ENCODE data around the gene MAP2K4.
"Not testable (repeated sequence)": the region's sequence is repeated elsewhere in the genome, so short reads cannot be mapped to it uniquely, and the experiment has no call there.

MAP2K4 gene

GRCh38 chr17:12127667-12128066, 107.0 kb downstream of the MAP2K4 start:
- H3K9me3 Mint-ChIP-seq = no peaks in the 10 kb centered on the region
- H3K36me3 Mint-ChIP-seq (ENCODE audit: low read depth) = peaks cover 49% of the 10 kb centered on the region
- no peak overlapping the region for H3K4me3 Mint-ChIP-seq
- H3K4me1 Mint-ChIP-seq (ENCODE audit: low read depth) = no peaks in the 10 kb centered on the region
- H3K27me3 Mint-ChIP-seq (ENCODE audit: low read depth) = no peaks in the 10 kb centered on the region
- no peak overlapping the region for H3K27ac Mint-ChIP-seq

DNA sequence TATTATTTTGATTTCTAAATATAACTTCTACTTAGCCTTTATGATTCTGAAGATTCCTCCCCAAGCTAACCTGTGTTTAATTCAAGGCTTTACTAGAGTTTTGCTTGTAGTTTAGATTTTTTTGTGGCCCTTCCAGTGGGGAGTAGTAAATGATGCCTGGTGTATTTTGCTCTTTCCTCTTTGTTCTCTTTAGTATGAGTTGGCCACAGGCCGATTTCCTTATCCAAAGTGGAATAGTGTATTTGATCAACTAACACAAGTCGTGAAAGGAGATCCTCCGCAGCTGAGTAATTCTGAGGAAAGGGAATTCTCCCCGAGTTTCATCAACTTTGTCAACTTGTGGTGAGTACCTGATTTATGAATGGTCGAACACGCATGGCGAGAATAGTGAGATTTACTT, 108.3 kb downstream of the MAP2K4 start:
- Mint-ChIP-seq H3K4me1 (ENCODE audit: low read depth) (no peaks in the 10 kb centered on the region), H3K4me3 (no peak overlapping the region), H3K27ac (no peak overlapping the region), H3K27me3 (ENCODE audit: low read depth) (no peaks in the 10 kb centered on the region), H3K9me3 (no peaks in the 10 kb centered on the region), H3K36me3 (ENCODE audit: low read depth) (peaks cover 52% of the 10 kb centered on the region)

- no peaks in the 10 kb centered on the region for H3K27me3 Mint-ChIP-seq (ENCODE audit: low read depth)
- H3K9me3 Mint-ChIP-seq = peaks cover 15% of the 10 kb centered on the region
- H3K4me1 Mint-ChIP-seq (ENCODE audit: low read depth) = no peaks in the 10 kb centered on the region
- H3K4me3 Mint-ChIP-seq = no peak overlapping the region
- H3K27ac Mint-ChIP-seq = no peak overlapping the region
- H3K36me3 Mint-ChIP-seq (ENCODE audit: low read depth) = peaks cover 51% of the 10 kb centered on the region
Observed at GRCh38 chr17:12133183-12133582, 112.5 kb downstream of the MAP2K4 start.

GRCh38 chr17:12134101-12134500, 113.4 kb downstream of the MAP2K4 start:
- no peaks in the 10 kb centered on the region for H3K4me1 Mint-ChIP-seq (ENCODE audit: low read depth)
- H3K36me3 Mint-ChIP-seq (ENCODE audit: low read depth) = peaks cover 52% of the 10 kb centered on the region

GRCh38 chr17:12134587-12134986, 113.9 kb downstream of the MAP2K4 start:
- no peaks in the 10 kb centered on the region for H3K4me1 Mint-ChIP-seq (ENCODE audit: low read depth)
- no peaks in the 10 kb centered on the region for H3K27me3 Mint-ChIP-seq (ENCODE audit: low read depth)
- peaks cover 15% of the 10 kb centered on the region for H3K9me3 Mint-ChIP-seq
- no peak overlapping the region for H3K27ac Mint-ChIP-seq
- peaks cover 47% of the 10 kb centered on the region for H3K36me3 Mint-ChIP-seq (ENCODE audit: low read depth)
- H3K4me3 Mint-ChIP-seq = no peak overlapping the region

More at GRCh38 chr17:12134101-12134500, 113.4 kb downstream of the MAP2K4 start:
- Mint-ChIP-seq H3K9me3 (peaks cover 15% of the 10 kb centered on the region), H3K27ac (no peak overlapping the region), H3K27me3 (ENCODE audit: low read depth) (no peaks in the 10 kb centered on the region), H3K4me3 (no peak overlapping the region)

DNA sequence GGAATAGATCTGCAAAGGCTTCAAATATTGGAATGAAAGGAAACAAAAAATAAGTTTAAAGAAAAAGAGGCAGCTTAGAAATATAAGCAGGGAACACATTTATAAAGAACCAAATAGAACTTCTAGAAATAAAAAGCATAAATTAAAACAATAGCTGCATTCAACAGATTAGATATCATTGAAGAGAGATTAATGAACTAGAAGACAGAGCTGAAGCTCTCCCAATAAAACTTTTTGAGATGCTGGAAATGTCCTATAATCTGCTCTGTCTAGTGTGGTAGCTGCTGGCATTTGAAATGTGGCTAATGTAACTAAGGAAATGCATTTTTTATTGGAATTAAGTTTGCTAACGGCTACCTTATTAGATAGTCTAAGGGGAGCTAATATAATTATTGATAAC, 115.6 kb downstream of the MAP2K4 start:
- peaks cover 15% of the 10 kb centered on the region for H3K9me3 Mint-ChIP-seq
- H3K36me3 Mint-ChIP-seq (ENCODE audit: low read depth) = peaks cover 53% of the 10 kb centered on the region
- no peaks in the 10 kb centered on the region for H3K4me1 Mint-ChIP-seq (ENCODE audit: low read depth)
- no peak overlapping the region for H3K4me3 Mint-ChIP-seq
- no peaks in the 10 kb centered on the region for H3K27me3 Mint-ChIP-seq (ENCODE audit: low read depth)
- H3K27ac Mint-ChIP-seq = no peak overlapping the region

DNA sequence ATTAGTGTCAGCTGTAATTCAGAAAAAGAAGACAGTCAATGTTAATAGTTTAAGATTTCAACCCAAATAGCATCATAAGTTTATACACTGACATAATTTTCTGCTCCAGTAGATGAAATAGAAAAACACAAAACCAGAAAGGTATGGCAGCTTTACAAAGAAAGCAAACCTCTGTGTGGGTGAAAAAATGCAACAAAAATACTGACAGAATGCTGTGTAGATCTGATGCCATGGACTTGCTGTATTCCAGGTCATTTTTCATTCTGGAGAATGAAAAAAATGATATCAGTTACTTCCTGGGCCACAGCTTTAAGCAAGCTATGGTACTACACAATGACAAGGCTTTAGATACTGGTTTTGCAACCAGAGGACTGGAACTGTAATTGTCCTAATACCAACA, 116.0 kb downstream of the MAP2K4 start:
- Mint-ChIP-seq H3K27me3 (ENCODE audit: low read depth) (no peaks in the 10 kb centered on the region), H3K27ac (no peak overlapping the region), H3K36me3 (ENCODE audit: low read depth) (peaks cover 53% of the 10 kb centered on the region)

DNA sequence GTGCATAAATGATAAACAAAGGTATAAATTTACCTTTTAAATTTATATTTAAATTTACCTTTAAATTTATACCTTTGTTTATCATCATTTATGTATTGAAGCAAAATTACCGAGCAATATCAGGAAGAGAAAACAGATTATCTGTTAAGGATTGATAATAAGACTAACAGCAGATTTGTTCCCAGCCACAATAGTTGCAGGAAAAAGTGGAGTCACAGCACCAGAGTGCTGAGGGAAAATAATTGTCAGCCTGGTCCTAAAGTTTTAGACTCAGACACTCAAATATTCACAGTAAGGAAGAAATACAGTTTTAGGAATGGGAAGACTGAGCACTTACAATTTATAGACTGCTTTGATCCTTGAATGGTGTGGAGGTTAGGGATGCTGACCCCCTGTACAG, 117.2 kb downstream of the MAP2K4 start:
- no peaks in the 10 kb centered on the region for H3K27me3 Mint-ChIP-seq (ENCODE audit: low read depth)
- H3K9me3 Mint-ChIP-seq = peaks cover 15% of the 10 kb centered on the region
- no peak overlapping the region for H3K4me3 Mint-ChIP-seq
- H3K36me3 Mint-ChIP-seq (ENCODE audit: low read depth) = peaks cover 60% of the 10 kb centered on the region
- no peaks in the 10 kb centered on the region for H3K4me1 Mint-ChIP-seq (ENCODE audit: low read depth)
- no peak overlapping the region for H3K27ac Mint-ChIP-seq

More for the DNA sequence above, 116.0 kb downstream of the MAP2K4 start:
- H3K9me3 Mint-ChIP-seq = peaks cover 15% of the 10 kb centered on the region
- H3K4me3 Mint-ChIP-seq = no peak overlapping the region
- no peaks in the 10 kb centered on the region for H3K4me1 Mint-ChIP-seq (ENCODE audit: low read depth)

DNA sequence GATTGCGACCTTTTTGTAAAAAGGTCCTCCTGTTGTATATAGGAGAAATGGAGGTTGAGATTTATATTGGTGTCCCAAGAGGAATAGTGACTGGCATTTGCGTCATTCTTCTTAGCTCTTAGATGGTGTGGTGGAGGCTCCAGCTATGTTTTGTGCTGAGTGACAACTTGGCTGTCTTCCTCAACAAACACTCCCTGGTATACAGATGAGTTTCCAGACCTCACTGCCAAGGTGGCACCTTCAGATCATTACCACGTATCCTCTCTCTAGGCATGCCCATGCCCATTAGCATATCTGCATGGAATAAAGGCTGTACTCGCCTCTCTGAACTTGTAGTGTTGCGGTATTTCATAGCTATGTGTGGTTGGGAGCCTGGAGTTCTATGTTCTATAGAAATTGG, 120.0 kb downstream of the MAP2K4 start:
- Mint-ChIP-seq H3K36me3 (ENCODE audit: low read depth) (peaks cover 66% of the 10 kb centered on the region), H3K4me1 (ENCODE audit: low read depth) (no peaks in the 10 kb centered on the region), H3K27me3 (ENCODE audit: low read depth) (no peaks in the 10 kb centered on the region), H3K4me3 (no peak overlapping the region), H3K27ac (no peak overlapping the region), H3K9me3 (peaks cover 14% of the 10 kb centered on the region)

- H3K27me3 Mint-ChIP-seq (ENCODE audit: low read depth); H3K36me3 Mint-ChIP-seq (ENCODE audit: low read depth): not testable (repeated sequence)
Observed at GRCh38 chr17:12162187-12162586, 141.5 kb downstream of the MAP2K4 start.

DNA sequence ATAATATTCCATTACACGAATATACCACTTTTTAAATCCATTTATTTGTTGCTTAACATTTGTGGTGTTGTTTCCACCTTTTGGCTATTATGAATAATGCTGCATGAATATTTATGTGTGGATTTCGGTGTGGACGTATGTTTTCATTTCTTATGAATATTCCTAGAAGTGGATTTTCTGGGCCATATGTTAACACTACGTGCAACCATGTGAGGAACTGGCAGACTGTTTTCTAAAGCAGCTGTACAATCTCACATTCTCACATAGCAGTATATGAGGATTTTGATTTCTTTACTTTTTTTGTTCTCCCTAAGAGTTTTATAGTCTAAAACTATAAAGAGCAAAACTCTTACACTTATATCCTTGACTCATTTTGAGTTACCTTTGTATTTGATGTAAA, 143.4 kb downstream of the MAP2K4 start:
- H3K4me3 Mint-ChIP-seq = no peak overlapping the region

More at GRCh38 chr17:12162187-12162586, 141.5 kb downstream of the MAP2K4 start:
- H3K9me3 Mint-ChIP-seq; H3K4me1 Mint-ChIP-seq (ENCODE audit: low read depth); H3K27ac Mint-ChIP-seq; H3K4me3 Mint-ChIP-seq: not testable (repeated sequence)

DNA sequence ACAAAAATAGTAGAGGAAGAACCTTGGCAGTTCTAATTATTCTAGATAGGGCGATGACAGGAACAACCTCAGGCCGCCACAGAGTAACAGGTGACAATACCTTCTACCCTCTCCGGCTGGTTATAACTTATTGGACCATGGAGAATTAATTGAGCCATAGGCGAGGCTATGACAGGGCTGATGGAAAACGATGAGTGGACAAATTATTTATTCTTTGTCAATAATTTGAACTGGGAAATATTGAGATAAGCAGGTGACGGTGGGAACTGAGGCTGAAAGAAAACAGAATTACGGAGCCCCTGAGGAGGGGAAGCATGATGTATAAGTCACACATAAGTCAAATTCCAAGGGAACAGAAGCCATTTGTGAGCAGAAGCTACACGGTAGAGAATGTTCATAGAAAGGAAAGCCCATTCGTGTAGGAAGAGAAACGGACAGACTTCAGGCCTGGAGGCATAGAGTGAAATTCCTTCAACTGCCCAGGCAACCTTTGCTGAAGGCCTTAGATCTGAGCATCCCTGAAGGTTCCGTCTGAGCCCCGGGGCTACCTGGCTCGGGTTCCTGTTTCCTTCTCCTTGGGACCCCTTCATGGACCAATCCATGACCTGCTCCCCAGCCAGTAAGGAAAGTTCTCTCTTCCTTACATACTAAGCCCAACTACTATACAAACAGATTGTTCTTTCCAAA, 158.1 kb downstream of the MAP2K4 start:
- Mint-ChIP-seq H3K4me1 (ENCODE audit: low read depth) (no peaks in the 10 kb centered on the region), H3K4me3 (no peak overlapping the region), H3K36me3 (ENCODE audit: low read depth) (no peaks in the 10 kb centered on the region), H3K27me3 (ENCODE audit: low read depth) (no peaks in the 10 kb centered on the region), H3K9me3 (no peaks in the 10 kb centered on the region), H3K27ac (no peak overlapping the region)

More for the DNA sequence above, 143.4 kb downstream of the MAP2K4 start:
- Mint-ChIP-seq H3K9me3 (peaks cover 9% of the 10 kb centered on the region), H3K4me1 (ENCODE audit: low read depth) (no peaks in the 10 kb centered on the region), H3K36me3 (ENCODE audit: low read depth) (no peaks in the 10 kb centered on the region), H3K27ac (no peak overlapping the region), H3K27me3 (ENCODE audit: low read depth) (no peaks in the 10 kb centered on the region)

DNA sequence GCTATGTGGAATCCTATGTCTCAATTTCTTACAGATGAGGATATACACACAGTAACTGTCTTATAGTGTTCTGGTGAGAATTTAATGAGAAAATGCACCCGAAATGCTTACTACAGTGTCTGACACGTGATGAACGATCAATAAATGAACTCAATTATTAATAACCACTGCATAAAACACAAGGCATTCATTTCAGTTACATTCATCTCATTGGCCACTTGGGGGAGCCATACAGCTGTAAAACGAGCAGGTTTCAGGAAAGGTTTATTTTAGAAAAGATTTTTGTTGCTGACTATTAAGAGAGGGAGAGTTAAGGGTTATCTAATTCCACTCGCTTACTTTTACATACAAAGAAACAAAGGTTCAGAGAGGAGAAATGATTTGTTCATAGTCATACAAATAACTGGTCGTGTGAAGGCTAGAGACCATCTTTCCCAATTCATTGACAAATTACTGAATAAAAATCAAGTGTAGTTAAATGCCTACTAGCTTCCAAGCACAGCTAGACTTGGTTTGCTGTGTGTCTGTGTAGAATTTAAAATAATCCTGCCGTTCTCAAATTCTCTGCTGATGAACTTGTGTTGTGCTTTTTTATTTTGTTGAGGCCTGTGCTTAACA, 160.1 kb downstream of the MAP2K4 start:
- Mint-ChIP-seq H3K36me3 (ENCODE audit: low read depth) (no peaks in the 10 kb centered on the region), H3K27ac (no peak overlapping the region), H3K4me1 (ENCODE audit: low read depth) (no peaks in the 10 kb centered on the region), H3K27me3 (ENCODE audit: low read depth) (no peaks in the 10 kb centered on the region), H3K4me3 (no peak overlapping the region), H3K9me3 (no peaks in the 10 kb centered on the region)

DNA sequence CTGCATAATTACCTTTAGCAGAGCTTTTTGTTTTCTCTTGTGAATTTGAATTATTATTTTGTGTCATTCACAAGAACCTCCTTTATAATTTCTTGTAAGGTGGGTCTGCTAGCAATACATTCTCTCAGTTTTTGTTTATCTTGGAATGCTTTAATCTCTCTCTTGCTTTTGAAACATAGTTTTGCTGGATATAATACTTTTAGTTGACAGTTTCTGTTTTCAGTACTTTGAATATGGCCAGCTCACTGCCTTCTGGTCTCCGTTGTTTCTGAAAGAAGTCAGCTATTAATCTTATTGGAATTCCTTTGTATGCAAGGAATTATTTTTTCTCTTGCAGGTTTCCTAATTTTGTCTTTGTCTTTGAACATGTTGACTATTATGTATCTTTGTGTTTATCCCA, 167.0 kb downstream of the MAP2K4 start:
- H3K36me3 Mint-ChIP-seq (ENCODE audit: low read depth) = no peaks in the 10 kb centered on the region
- H3K4me1 Mint-ChIP-seq (ENCODE audit: low read depth) = no peaks in the 10 kb centered on the region
- H3K27ac Mint-ChIP-seq = no peak overlapping the region
- H3K27me3 Mint-ChIP-seq (ENCODE audit: low read depth) = no peaks in the 10 kb centered on the region
- H3K4me3 Mint-ChIP-seq = no peak overlapping the region
- peaks cover 13% of the 10 kb centered on the region for H3K9me3 Mint-ChIP-seq

GRCh38 chr17:12193144-12193735, 172.6 kb downstream of the MAP2K4 start:
- Mint-ChIP-seq H3K4me3 (no peak overlapping the region), H3K27ac (no peak overlapping the region), H3K36me3 (ENCODE audit: low read depth) (no peaks in the 10 kb centered on the region), H3K27me3 (ENCODE audit: low read depth) (no peaks in the 10 kb centered on the region), H3K9me3 (peaks cover 7% of the 10 kb centered on the region), H3K4me1 (ENCODE audit: low read depth) (no peaks in the 10 kb centered on the region)
